SK-N-SH treated with all-trans-retinoic acid at 6 μM for 48 hours (cell line): ENCODE data around the gene DTD1.

ENCODE experiments used
- ARNTL ChIP-seq: fragments of 450-650 bp; formaldehyde crosslinking; IDR thresholded peaks from 2 replicates; pipeline ENCODE4 v1.5.0; 2020; ENCODE audit warnings: low read depth, mild to moderate bottlenecking, moderate library complexity, borderline replicate concordance
- GLIS3 ChIP-seq: fragments of 250-450 bp; sonication (Bioruptor Pico); IDR thresholded peaks from 2 replicates; pipeline ENCODE4 v1.5.0; 2020; ENCODE audit warnings: mild to moderate bottlenecking, moderate library complexity
- ISL1 ChIP-seq: fragments of 250-450 bp; sonication (Bioruptor Pico); IDR thresholded peaks from 2 replicates; pipeline ENCODE4 v2.1.2; 2022; ENCODE audit warnings: mild to moderate bottlenecking, moderate library complexity
- PATZ1 ChIP-seq: fragments of 250-450 bp; sonication (Bioruptor Pico); IDR thresholded peaks from 2 replicates; pipeline ENCODE4 v1.8.0; 2020; ENCODE audit warnings: mild to moderate bottlenecking, moderate library complexity, borderline replicate concordance
- POU6F1 ChIP-seq: fragments of 250-450 bp; sonication (Bioruptor Pico); IDR thresholded peaks from 2 replicates; pipeline ENCODE4 v1.8.0; 2021; ENCODE audit warnings: low read depth, mild to moderate bottlenecking, moderate library complexity, borderline replicate concordance
- RARB ChIP-seq: fragments of 250-450 bp; sonication (Bioruptor Pico); IDR thresholded peaks from 2 replicates; pipeline ENCODE4 v1.8.0; 2021; ENCODE audit warnings: mild to moderate bottlenecking, moderate library complexity
- TSHZ2 ChIP-seq: fragments of 250-450 bp; sonication (Bioruptor Pico); IDR thresholded peaks from 2 replicates; pipeline ENCODE4 v1.5.0; 2020; ENCODE audit warnings: mild to moderate bottlenecking, moderate library complexity
- ZC3H10 ChIP-seq: fragments of 250-450 bp; sonication (Bioruptor Pico); IDR thresholded peaks from 2 replicates; pipeline ENCODE4 v1.5.1; 2021; ENCODE audit warnings: mild to moderate bottlenecking, moderate library complexity
- ZFP3 ChIP-seq: fragments of 250-450 bp; sonication (Bioruptor Pico); IDR thresholded peaks from 2 replicates; pipeline ENCODE4 v1.5.0; 2020; ENCODE audit warnings: mild to moderate bottlenecking, moderate library complexity
- ZFP30 ChIP-seq: fragments of 450-650 bp; formaldehyde crosslinking; IDR thresholded peaks from 2 replicates; pipeline ENCODE4 v1.5.0; 2022; ENCODE audit warnings: mild to moderate bottlenecking, moderate library complexity
- ZNF565 ChIP-seq: fragments of 450-650 bp; formaldehyde crosslinking; conservative IDR thresholded peaks from 2 replicates; pipeline ENCODE4 v1.5.0; 2020; ENCODE audit warnings: low read depth, mild to moderate bottlenecking, moderate library complexity
- ZNF8 ChIP-seq: fragments of 450-650 bp; formaldehyde crosslinking; IDR thresholded peaks from 2 replicates; pipeline ENCODE4 v1.5.0; 2020; ENCODE audit warnings: mild to moderate bottlenecking, moderate library complexity

GRCh38 chr20:18635380-18635779, 47.5 kb downstream of the DTD1 start:
- TF ChIP-seq GLIS3 (CRISPR knock-in tag) (no peak), TSHZ2 (CRISPR knock-in tag) (no peak), ZFP3 (no peak), ZNF8 (CRISPR knock-in tag) (no peak), ARNTL (CRISPR knock-in tag) (no peak), ISL1 (CRISPR knock-in tag) (no peak), ZC3H10 (no peak), POU6F1 (CRISPR knock-in tag) (no peak), RARB (no peak), ZFP30 (CRISPR knock-in tag) (no peak), PATZ1 (CRISPR knock-in tag) (no peak), ZNF565 (no peak)
